CD4-positive, alpha-beta T cell (primary cell): ENCODE measurements around the gene PHRF1. TPM values are rescaled to one million over a fixed set of nuclear protein-coding genes. Genes with fewer than 3 reads are reported as not detected.

ENCODE experiments used
- ATAC-seq: fragments of 200-7000 bp; cut with Tn5 transposase; one replicate; pipeline ENCODE4 v1.10.0; 2022; ENCODE audit warnings: mild to moderate bottlenecking; ENCODE audit not compliant: poor library complexity
- CTCF ChIA-PET: fragments of 350-600 bp; sonication (Branson Sonifier 250); formaldehyde crosslinking; loops from one replicate; lab custom pipeline; 2021; ENCODE audit warnings: antibody characterized with exemption, inconsistent platforms; lab: Charles Lee
- POLR2A ChIA-PET: fragments of 350-600 bp; sonication (Branson Sonifier 250); formaldehyde crosslinking; loops from one replicate; lab custom pipeline; 2021; ENCODE audit warnings: antibody characterized with exemption, inconsistent platforms; lab: Charles Lee
- DNase-seq, 14 experiments: peaks; one replicate each; pipeline ENCODE4 v3.0.0-alpha.2; 2013 to 2020; ENCODE audit warnings: mixed read lengths in 2 of 14
- H3K27ac ChIP-seq, 2 donors: one replicate each; pipeline versions ENCODE4 v1.5.1 to v1.7.0; 2013; ENCODE audit warnings: low read length in 2 of 2, low read depth in 1 of 2, mild to moderate bottlenecking in 1 of 2
- H3K27me3 ChIP-seq, 2 experiments: 1 replicate in 1 of 2; 2 replicates in 1 of 2; pipeline versions ENCODE4 v1.6.1 to v1.7.0; 2013; ENCODE audit warnings: low read length in 2 of 2, control low read depth in 1 of 2, mild to moderate bottlenecking in 1 of 2, moderate library complexity in 1 of 2; ENCODE audit not compliant: insufficient read depth in 2 of 2, control insufficient read depth in 1 of 2
- H3K36me3 ChIP-seq: one replicate; pipeline ENCODE4 v1.6.1; 2013; ENCODE audit warnings: low read length, control low read depth; ENCODE audit not compliant: insufficient read depth
- H3K4me1 ChIP-seq: one replicate; pipeline ENCODE4 v1.6.1; 2013; ENCODE audit warnings: low read length, control low read depth; ENCODE audit not compliant: insufficient read depth
- H3K4me3 ChIP-seq: one replicate; pipeline ENCODE4 v1.5.1; 2013; ENCODE audit warnings: mild to moderate bottlenecking, low read length, moderate library complexity
- H3K9me3 ChIP-seq, 2 experiments: 1 replicate in 1 of 2; 2 replicates in 1 of 2; pipeline versions ENCODE4 v1.6.1 to v1.7.0; 2013; ENCODE audit warnings: low read length in 2 of 2, mild to moderate bottlenecking in 2 of 2, control low read depth in 1 of 2, moderate library complexity in 1 of 2; ENCODE audit not compliant: control insufficient read depth in 1 of 2, insufficient read depth in 1 of 2
- H3K27ac Mint-ChIP-seq: one replicate; pipeline ENCODE4 v1.8.0; 2020; ENCODE audit warnings: mixed read lengths
- H3K27me3 Mint-ChIP-seq: one replicate; pipeline ENCODE4 v1.8.0; 2021; ENCODE audit warnings: mixed read lengths
- H3K36me3 Mint-ChIP-seq: one replicate; pipeline ENCODE4 v1.8.0; 2021; ENCODE audit warnings: low read depth, mixed read lengths
- H3K4me1 Mint-ChIP-seq: one replicate; pipeline ENCODE4 v1.8.0; 2021; ENCODE audit warnings: low read depth, mixed read lengths
- H3K4me3 Mint-ChIP-seq: one replicate; pipeline ENCODE4 v1.8.0; 2020; ENCODE audit warnings: mild to moderate bottlenecking, mixed read lengths
- H3K9me3 Mint-ChIP-seq: one replicate; pipeline ENCODE4 v1.8.0; 2020; ENCODE audit warnings: mixed read lengths
- CTCF ChIP-seq: fragments of 200-600 bp; IDR thresholded peaks from one replicate; pipeline ENCODE4 v1.8.0; 2022; ENCODE audit warnings: antibody characterized with exemption, mild to moderate bottlenecking
- intact Hi-C, 2 experiments: fragments of 100-400 bp; cut with DNase I in 1 of 2; cut with micrococcal nuclease in 1 of 2; formaldehyde crosslinking; loops; one replicate each; pipeline versions ENCODE4 v1.15.1 to v1.9.0; 2023 to 2025; cut with DNase I, micrococcal nuclease
- total RNA-seq, 174 experiments: library from RNA in 2 of 174; stranded (reverse) in 2 of 174; gene quantifications; one replicate each; pipeline ENCODE4 v1.2.3 and lab custom pipeline; 2021 to 2026

Gene PHRF1
- total RNA-seq, 2 experiments from 2014 or later, result 37.1 to 37.6 TPM

GRCh38 chr11:555780-556661 is 20.2 kb upstream of the PHRF1 start:
- Mint-ChIP-seq H3K9me3 (no peaks in the 10 kb centered on the region), H3K27me3 (no peaks in the 10 kb centered on the region), H3K36me3 (no peaks in the 10 kb centered on the region), H3K4me1 (peaks cover 7% of the 10 kb centered on the region), H3K4me3 (peak overlapping the region; percentile 42), H3K27ac (no peak overlapping the region)
- ATAC-seq, result no peak
- Histone ChIP-seq H3K27me3 (no peaks in the 10 kb centered on the region), H3K36me3 (no peaks in the 10 kb centered on the region), H3K27ac (no peak overlapping the region), H3K9me3 (no peaks in the 10 kb centered on the region), H3K4me3 (peak overlapping the region; percentile 7), H3K4me1 (peaks cover 40% of the 10 kb centered on the region)
- ChIA-PET CTCF (interaction anchor here (1.0 to 2.7 kb wide), 13 partner anchors 10 to 172 kb away, joined by 3 to 23 read pairs (median 5); partner anchors contain the start of genes HRAS, IRF7 and PHRF1), POLR2A (interaction anchor here (0.7 to 3.9 kb wide), 13 partner anchors 9 to 349 kb away, joined by 3 to 27 read pairs (median 6); partner anchors contain the start of genes BET1L, HRAS, IRF7 and LRRC56)
- intact Hi-C loops, result loop anchor here (1.0 to 2.0 kb wide), 7 partner anchors 17 to 209 kb away; no protein-coding TSS in a partner anchor
- peak in 4 of 14 experiments; percentile 28 to 68 (median 57) for DNase-seq
- no peak for TF ChIP-seq CTCF

DNA sequence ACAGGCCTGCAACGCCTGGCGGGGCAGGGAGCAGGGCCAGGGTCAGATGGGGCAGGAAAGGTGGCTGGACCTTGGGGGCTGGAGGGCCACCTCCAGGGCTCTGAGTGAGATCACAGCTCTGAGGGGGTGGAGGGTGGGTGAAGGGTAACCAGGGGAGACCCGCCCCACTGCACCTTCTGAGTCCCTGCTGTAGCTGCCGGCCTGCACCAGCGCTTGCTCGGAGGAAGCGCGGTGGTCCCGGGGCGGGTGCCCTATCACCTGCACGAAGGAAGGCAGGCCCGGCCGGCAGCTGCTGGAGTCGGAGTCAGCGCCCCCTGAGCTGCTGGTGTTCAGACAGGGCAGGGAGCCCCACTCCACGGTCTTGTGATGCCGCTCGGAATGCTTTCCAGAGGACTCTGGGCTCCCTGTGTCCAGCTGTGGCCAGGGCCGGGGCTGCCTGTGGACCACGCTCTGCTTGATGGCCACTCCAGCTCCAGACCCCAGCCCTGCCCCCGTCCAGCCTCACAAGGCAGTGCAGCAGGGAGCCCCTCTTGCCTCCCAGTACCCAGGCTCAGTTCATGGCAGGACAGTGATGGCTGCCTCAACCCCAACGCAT is 19.5 kb upstream of the PHRF1 start:
- peak in 1 of 14 experiments; percentile 46 for DNase-seq

More for the DNA sequence above, 19.5 kb upstream of the PHRF1 start:
- no peak overlapping the region for H3K27ac Mint-ChIP-seq
- no peak overlapping the region for H3K27ac ChIP-seq
- H3K36me3 ChIP-seq, result no peaks in the 10 kb centered on the region
- no peaks in the 10 kb centered on the region for H3K27me3 ChIP-seq
- peaks cover 45% of the 10 kb centered on the region for H3K4me1 ChIP-seq
- intact Hi-C loops, result loop anchor here in 1 of 2 experiments (2.0 kb wide), 1 partner anchor 18 kb away; no protein-coding TSS in a partner anchor
- H3K36me3 Mint-ChIP-seq, result peaks cover 5% of the 10 kb centered on the region
- TF ChIP-seq CTCF, result no peak
- ChIA-PET CTCF (interaction anchor here (1.0 to 2.7 kb wide), 5 partner anchors 12 to 171 kb away, joined by 3 to 23 read pairs (median 4); partner anchors contain the start of genes IRF7 and PHRF1), POLR2A (interaction anchor here (1.2 to 3.9 kb wide), 9 partner anchors 8 to 169 kb away, joined by 3 to 27 read pairs (median 7); partner anchors contain the start of genes HRAS, IRF7, LRRC56 and PHRF1)
- no peak overlapping the region for H3K4me3 ChIP-seq
- no peaks in the 10 kb centered on the region for H3K9me3 Mint-ChIP-seq
- ATAC-seq, result no peak
- no peaks in the 10 kb centered on the region for H3K27me3 Mint-ChIP-seq
- peaks cover 12% of the 10 kb centered on the region for H3K4me1 Mint-ChIP-seq
- peak overlapping the region; percentile 42 for H3K4me3 Mint-ChIP-seq
- no peaks in the 10 kb centered on the region for H3K9me3 ChIP-seq
